ENCODE data around the gene RAB5IF.
"Not testable (repeated sequence)": the region's sequence is repeated elsewhere in the genome, so short reads cannot be mapped to it uniquely, and the experiment has no call there.

Gene RAB5IF

DNA sequence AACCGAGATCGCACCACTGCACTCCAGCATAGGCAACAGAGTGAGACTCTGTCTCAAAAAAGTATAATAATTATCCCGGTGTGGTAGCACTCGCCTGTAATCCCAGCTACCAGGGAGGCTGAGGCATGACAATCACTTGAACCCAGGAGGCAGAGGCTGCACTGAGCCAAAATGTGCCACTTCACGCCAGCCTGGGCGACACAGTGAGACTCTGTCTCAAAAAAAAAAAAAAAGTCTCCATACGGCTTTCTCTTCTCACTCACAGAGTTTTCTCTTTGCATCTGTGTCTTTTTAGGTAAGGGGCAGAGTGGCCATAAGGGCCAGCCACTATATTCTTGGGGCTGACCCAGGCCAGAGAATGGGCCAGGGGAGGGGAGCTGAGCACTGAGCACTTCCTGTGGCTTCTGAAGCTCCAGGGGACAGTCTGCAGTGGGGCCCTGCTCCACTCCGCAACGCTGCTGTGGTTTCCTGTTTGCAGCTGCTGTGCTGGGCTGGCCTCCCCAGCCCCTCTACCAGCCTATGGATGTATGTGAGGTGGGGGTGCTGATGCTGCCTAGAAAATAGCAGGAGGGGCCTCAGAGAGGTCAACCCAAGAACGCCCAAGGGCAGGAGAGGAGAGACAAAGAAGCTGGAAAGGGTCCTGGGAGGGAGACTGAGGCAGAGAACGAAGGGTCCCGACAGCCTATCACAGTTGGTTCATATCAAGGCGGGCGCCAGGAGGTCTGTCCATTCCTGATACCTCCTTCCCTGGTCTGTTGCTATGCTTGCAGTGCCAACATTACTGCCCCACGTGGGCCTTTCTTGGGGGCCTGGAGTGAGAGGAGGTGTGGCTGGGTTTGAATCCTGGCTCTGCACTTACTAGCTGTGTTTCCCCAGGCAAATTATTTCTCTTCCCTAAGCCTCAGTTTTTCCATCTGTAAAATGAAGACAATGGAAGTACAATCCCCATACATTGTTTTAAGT lies 24.4 kb downstream of the RAB5IF start:
- no peak for DNase-seq (ENCODE audit: low spot score)

DNA sequence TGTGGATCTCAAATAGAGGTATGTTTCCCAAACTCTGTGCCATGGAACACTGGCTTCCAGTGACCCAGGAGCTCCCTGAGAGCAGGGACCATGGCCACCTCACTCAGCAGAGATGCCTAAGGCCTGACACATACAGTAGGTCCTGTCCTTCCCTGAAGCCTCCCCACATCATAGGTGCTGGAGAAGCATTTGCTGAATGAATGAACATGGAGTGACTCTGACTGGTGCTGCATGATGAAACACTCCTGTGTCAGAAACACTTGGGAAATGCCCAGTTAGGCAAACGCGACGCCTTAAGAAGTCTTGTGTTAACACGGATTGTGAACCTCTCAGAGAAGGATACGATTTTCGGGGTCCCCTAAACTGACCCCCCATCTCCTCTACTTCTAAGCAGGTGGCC lies 26.1 kb downstream of the RAB5IF start:
- no peak for DNase-seq (ENCODE audit: low spot score)

DNA sequence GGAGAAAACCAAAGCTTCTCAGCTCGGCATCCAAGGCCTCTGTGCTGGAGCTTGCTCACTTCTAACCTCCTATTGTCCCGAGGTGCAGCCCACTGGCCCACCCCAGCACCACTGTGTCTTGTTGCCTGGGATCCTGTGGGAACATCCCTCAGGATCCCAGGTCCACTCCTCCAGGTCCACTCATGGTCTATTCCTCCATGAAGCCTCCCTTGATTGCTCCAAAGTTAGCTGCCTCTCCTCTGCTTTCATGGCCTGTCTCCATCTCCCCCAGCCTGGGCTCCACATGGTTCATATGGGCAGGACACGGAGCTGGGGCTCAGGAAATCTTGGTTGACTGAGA lies 26.5 kb downstream of the RAB5IF start:
- DNase-seq (ENCODE audit: low spot score): no peak

DNA sequence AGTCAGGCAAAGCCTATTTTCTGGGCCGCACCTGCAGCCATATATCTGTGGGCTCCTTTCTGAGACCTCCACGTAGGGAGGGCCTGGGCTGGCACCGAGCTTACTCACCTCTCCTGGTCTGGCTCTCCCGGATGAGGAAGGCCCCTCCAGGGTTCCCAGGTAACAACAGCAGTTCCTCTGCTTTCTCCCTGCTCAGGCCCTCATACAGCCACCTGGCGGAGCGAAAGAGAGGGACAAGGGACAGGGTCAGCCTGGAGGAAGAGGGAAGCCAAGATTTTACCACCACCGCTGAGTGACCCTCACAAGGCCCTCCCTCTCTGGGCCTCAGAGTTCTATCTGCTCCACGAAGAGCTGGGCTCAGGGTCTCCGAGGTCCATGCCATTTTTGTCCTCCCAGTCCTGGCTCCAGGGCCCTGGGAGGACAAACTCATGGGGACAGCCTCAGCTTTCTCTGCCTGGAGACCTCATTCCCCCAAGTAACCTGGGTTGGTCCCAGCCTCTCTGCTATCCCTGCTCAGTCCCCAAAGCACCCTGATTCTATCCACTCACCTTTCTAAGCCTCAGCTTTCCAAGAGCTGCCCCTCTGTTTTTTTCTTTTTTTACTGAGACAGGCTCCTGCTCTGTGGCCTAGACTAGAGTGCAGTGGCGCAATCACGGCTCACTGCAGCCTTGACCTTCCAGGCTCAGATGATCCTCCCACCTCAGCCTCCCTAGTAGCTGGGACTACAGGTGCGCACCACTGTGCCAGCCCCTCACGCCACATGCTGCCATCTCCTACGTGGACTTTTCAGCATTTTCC lies 27.1 kb downstream of the RAB5IF start:
- DNase-seq (ENCODE audit: low spot score): no peak

DNA sequence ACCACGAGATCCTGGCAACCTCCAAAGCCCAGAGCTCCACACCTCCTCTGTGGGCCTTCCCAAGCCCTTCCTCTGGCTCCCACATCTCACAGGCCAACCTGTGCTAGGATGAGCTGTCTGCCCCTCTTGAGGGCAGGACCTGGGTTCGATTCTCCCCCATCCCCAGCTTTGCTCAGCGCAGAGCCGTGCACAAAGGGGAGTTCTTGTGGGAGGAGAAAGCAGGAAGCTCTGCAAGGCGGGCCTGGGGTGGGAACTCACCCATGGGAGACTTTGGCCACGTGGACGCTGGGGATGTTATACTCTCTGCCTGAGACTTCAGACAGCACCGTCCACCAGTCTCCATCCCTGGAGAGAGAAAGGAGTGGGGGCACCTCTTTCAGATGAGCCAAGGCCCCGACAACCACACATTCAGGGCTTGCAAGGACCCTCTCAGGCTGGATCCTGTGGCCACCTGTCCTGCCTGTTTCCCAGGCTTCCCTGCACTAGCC lies 27.8 kb downstream of the RAB5IF start:
- no peak for DNase-seq (ENCODE audit: low spot score)

DNA sequence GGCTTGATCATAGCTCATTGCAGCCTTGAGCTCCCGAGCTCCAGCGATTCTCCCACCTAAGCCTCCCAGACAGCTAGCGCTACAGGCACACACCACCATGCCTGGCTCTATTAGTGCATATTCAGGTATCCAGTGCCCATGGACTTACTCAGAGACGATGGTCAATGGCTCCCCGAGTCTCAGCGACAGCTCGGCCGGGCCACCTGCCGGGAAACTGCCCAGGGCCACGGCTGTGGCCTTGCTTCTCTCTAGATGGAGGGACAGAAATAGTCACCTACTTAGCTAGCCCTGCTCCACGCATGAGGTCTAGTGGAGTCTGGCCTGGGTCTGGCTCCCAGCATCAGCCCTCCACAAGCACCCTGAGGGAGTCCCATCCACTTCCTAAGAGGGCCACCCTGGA lies 28.8 kb downstream of the RAB5IF start:
- no peak for DNase-seq (ENCODE audit: low spot score)

DNA sequence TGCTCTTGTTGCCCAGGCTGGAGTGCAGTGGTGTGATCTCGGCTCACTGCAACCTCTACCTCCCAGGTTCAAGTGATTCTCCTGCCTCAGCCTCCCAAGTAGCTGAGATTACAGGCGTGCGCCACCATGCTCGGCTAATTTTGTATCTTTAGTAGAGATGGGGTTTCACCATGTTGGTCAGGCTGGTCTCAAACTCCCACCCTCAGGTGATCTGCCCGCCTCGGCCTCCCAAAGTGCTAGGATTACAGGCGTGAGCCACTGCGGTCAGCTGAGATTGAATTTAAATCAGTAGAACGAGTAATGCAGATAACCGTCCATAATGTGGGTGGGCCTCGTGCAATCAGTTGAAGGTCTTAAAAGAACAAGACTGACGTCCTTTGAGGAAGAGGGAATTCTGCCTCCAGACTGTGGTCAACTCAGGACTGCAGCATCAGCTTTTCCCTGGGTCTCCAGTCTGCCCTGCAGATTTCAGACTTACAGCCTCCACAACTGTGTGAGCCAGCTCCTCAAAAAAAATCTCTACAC lies 33.4 kb downstream of the RAB5IF start:
- not testable (repeated sequence) for DNase-seq (ENCODE audit: low spot score)

DNA sequence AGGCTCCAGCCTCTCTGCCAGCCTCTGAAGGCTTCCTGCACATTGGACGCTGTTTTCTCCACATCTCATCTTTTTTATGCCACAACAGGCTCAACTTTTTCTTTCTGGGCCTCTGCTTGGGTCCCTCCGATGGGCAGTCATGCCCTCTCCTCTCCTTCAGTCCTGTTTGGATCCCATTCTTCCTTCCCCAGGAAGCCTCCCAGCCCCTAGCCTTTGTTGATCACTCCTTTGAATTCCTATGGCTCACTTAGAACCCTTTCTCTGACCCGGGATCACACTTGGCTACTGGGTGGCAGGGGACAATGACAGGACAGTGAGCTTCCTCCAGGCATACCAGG lies 35.9 kb downstream of the RAB5IF start:
- DNase-seq (ENCODE audit: low spot score): no peak

DNA sequence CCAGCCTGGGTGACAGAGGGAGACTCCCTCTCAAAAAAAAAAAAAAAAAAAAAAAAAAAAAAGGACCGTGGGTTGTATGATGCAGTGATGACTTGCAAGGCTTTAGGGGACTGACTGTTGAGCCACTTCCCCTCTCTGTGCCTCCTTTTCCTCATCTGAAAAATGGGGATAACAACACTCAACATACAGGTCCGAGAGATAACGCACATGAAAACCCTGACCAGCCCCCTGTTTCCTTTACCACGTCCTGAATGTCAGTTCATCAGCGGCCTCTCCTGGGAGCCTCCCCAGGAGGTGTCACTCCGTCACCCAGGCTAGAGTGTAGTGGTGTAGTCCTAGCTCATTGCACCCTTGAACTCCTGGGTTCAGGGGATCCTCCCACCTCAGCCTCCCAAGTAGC lies 36.6 kb downstream of the RAB5IF start:
- no peak for DNase-seq (ENCODE audit: low spot score)

DNA sequence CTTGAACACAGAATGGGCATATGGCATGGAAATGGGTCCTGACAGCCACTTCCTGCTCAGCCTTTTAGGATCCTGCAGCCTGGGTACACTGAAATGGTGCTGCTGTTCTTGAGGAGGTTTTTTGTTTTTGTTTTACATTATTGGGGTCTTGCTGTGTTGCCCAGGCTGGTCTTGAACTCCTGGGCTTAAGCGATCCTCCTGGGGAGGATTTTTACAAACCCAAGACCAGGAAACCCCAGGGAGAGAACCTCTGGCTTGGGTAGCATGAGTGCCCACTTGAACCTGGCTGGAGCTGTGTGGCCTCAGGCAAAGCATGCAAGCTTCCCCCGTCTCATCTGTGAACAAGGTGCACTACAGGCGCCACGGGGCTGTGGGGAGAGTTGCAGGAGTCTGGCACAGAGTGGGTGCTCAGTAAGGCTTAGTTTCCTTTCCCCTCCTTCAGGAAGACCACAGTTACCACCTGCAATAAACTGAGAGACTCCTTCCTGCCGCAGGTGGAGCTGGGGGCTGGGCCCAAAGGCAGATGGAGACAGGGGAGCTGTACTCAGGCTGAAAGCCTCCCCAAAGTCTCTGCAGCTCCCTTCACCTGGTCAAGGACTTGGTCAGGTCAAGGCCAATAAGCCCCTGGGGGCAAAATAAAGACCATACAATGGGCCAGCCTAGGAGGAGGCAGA lies 38.6 kb downstream of the RAB5IF start:
- DNase-seq (ENCODE audit: low spot score): no peak

DNA sequence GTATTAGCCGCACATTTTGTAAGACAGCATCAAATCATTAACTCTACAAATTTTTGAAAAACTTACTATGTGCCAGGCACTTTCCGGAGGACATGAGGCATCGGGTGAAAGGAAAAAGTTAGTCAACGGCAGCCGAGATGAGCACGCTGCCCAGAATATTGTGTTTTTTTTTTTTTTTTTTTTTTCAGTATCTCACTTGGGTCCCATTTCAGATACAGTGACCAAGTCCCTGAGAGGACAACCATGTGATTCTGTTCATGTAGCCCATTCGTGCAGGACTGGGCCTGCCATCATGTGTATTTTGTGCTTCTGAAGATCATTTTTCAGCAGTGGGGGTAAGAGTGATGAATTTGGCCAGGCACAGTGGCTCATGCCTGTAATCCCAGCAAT lies 39.1 kb downstream of the RAB5IF start:
- DNase-seq (ENCODE audit: low spot score): no peak

DNA sequence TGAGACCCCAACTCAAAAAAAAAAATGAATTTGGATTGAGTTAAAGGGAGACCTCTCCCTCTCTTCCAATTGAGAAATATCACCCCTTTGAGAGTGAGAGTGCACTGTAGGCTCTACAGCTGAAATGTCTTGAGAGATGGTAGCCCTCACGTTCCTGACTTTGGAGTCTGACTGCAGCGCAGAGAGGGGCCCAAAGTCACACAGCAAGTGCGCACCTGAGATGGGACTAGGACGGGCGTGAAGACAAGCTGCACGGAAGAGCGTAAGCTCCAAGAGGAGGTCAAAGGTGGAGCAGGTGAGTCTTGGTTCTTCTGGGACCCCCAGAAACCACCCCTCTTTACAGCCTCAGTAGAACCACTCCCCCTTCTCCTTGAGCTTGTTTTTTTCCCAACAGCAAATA lies 39.8 kb downstream of the RAB5IF start:
- no peak for DNase-seq (ENCODE audit: low spot score)

DNA sequence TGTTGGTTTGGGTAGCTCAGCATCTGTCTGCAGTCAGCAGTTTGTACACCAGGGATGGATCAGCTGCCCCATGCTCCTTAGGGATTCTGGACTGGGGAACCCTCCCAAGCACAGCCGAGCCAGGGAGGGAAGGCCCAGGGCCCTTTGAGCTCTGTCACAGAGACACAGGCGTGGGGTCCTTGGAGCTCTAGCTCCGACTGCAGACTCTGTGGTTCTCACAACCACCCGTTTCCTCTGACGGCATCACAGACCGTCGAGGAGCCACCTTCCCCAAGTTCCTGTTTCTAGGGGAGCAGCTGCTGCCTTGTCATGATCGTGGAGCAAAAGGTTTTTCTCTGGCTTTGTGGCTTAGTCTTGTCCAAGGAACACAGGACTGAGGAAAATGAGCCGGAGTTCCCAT lies 40.4 kb downstream of the RAB5IF start, which contains the start of gene SLA2:
Gene SLA2 (minus strand): TSS at position 199 of the 400 bp plus-strand sequence. CDS start 4,861 bp downstream, outside the sequence.
- no peak for DNase-seq (ENCODE audit: low spot score)

DNA sequence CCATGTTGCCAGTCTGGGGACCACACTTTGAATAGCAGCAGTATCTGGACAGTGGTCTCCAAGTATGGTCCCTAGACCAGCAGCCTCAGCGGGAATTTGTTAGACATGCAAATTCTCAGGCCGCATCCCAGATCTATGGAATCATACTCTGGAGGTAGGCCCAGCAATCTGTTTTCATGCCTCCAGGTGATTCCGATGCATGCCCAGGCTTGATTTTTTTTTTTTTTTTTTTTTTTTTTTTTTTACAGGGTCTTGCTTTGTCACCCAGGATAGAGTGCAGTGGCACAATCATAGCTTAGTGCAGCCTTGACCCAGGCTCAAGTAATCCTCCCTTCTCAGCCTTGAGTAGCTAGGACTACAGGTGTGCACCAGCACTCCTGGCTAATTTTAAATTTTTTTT lies 41.1 kb downstream of the RAB5IF start:
- no peak for DNase-seq (ENCODE audit: low spot score)

DNA sequence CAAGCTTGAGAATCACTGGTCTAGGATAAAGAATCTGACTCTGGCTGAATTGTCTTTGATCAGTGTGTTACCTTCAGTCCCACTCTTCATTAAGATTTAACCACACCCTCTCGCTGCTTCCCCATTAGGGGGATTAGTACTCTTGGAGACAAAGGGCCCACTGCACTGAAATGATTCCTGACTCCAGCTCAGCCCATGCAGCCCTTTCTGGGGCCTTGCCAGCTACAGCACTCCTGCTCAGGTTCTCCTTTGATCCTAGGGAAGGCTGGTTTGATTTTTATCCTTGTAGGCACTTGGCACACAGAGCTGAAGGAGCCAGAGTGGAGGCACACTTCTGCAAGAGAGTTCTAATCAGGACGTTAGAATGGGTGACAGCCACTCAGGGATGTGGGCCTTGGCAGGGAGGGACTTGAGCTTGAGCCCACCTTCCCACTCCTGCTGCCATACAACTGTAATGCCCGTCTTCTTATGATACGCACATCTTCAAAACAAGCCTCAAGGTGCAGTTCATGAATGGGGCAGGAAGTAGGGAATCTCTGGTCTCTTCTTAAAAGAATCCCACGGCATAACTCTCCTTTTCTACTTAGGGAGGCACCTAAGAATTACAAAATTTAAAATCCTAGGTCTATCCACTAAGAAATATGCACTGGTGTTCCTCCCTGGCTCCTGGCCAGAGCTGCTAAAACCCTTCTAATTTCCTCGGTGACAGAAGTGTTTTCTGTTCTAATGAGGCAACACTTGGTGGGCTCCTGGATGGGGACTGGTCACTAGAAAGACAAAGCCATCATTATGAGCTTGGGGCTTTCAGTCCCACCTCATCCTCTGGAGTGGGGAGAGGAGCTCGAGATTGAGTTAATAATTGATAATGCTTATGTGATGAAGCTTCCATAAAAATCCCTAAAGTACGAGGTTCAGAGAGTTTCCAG lies 41.9 kb downstream of the RAB5IF start:
- no peak for DNase-seq (ENCODE audit: low spot score)

DNA sequence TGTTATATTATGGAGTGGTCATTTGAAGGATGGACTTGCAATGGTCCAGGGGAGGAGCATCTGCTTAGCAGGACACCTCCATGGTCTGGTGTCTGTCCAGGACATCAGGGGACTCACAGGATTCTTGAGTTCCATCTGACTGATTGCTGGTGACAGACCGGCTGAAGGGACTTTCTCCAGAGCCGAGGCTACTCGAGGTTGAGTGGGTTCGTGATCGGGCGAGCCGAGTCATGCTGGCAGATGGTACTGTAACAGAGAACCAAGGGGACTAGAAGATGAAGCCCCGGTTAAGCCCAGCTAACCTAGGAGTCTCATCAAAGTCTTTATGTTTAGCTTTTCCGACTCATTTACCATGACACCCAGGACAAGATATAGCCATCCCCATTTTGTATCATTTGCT lies 47.9 kb downstream of the RAB5IF start:
- no peak for DNase-seq (ENCODE audit: low spot score)

DNA sequence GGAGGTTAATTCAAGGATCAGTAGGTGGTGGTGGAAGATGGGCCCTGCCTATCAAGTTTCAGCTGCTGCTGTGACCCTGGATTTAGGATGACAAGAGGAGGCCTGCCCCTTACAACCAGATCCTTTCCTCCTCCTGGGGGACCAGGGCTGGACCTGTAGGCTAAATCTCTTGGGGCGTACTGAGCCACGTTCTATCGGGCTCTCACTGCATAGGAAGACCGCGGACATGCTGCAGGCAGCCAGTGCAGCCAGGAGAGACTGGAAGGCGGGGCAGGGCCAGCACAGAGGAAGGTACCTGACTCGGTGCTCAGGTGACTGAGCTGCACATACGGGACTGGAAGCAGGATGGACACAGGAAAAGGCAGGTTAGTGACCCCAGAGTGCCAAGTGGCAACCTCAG lies 48.9 kb downstream of the RAB5IF start:
- DNase-seq (ENCODE audit: low spot score): no peak

DNA sequence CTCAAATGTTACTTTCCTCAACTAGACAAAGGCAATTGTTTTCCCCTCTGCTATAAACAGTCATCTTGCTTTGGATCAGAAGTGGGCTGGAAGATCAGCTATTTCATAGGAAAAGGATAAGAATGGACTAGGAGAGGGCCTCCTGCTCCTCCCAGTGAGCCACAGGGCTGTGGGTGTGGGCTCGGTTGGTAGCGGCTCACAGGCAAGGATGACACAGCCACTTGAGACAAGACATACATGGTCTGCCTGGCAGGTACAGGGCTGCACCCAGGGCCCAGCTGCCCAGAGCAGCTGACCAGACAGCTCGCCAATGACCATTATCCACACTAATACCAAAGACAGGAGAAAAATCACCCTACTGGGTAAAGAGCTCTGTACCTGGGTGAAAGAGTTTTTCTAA lies 49.4 kb downstream of the RAB5IF start:
- DNase-seq (ENCODE audit: low spot score): no peak

DNA sequence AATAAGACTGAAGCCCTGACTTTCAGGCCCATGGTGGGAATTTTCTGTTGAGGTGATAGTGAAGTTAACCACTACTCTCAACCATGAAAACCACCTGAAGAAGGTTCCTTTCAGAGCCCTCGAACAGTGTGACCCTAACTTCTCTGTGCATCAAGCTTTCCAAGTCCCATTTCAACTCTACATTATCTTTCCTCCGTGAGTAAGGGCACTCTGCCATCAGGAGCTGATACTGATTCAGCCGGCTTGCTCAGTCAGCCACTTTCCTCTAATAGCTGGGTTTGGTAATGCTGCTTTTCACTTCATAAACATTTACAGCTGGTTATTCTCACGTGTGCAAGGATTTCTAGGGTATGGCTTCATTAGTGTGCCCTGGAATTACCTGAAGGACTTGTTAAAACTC lies 51.2 kb downstream of the RAB5IF start:
- DNase-seq (ENCODE audit: low spot score): no peak

DNA sequence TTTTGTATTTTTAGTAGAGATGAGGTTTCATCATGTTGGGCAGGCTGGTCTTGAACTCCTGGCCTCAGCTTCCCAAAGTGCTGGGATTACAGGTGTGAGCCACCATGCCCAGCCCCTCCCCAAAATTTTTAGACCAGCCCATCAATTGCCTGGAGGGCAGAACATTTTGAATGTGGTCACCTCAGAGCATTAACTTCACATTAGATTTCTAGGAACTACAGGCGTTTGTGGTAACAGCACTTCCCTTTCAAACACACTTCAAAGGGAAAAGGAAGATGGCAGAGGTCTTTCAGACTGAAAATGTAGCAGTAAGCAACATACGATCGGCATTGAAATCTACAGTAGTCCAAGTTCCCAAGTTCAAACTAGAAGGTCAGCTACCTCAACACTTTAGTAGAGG lies 52.7 kb downstream of the RAB5IF start:
- no peak for DNase-seq (ENCODE audit: low spot score)
